ENCODE measurements around the gene LRP2. TPM values are rescaled to one million over a fixed set of nuclear protein-coding genes. Genes with fewer than 3 reads are reported as not detected.

Gene LRP2
- total and polyA plus RNA-seq, 5 donors = 0.16 to 0.66 (median 0.33) TPM

GRCh38 chr2:169165791-169166190, 196.5 kb downstream of the LRP2 start:
- DNase-seq (no peak), ATAC-seq (no peak)
- Histone ChIP-seq H3K4me1 (ENCODE audit: control insufficient read depth, insufficient read depth, low read length) (no peaks in the 10 kb centered on the region), H3K27ac (ENCODE audit: low read length) (no peak overlapping the region), H3K9me3 (ENCODE audit: control insufficient read depth, low read length) (no peaks in the 10 kb centered on the region), H3K4me3 (ENCODE audit: low read length) (no peak overlapping the region), H3K27me3 (ENCODE audit: control insufficient read depth, insufficient read depth) (no peaks in the 10 kb centered on the region)
- intact Hi-C loops (cut with DNase I) = no loop called here
- WGBS = 92% methylated on average over 3 of the region's 3 CpGs

GRCh38 chr2:169164311-169164710, 198.0 kb downstream of the LRP2 start:
- intact Hi-C loops (cut with DNase I) = no loop called here
- Histone ChIP-seq H3K27me3 (ENCODE audit: control insufficient read depth, insufficient read depth) (no peaks in the 10 kb centered on the region), H3K4me3 (ENCODE audit: low read length) (no peak overlapping the region), H3K27ac (ENCODE audit: low read length) (no peak overlapping the region), H3K4me1 (ENCODE audit: control insufficient read depth, insufficient read depth, low read length) (no peaks in the 10 kb centered on the region), H3K9me3 (ENCODE audit: control insufficient read depth, low read length) (no peaks in the 10 kb centered on the region)
- DNase-seq = no peak
- WGBS = 40% methylated on average over 2 of the region's 2 CpGs
- no peak for ATAC-seq

GRCh38 chr2:169162613-169163012, 199.7 kb downstream of the LRP2 start:
- intact Hi-C loops (cut with DNase I) = no loop called here
- ATAC-seq (peak in 1 of 2 donors; percentile 31), DNase-seq (no peak)
- no peak overlapping the region for H3K4me3 ChIP-seq (ENCODE audit: low read length)
- no peak overlapping the region for H3K27ac ChIP-seq (ENCODE audit: low read length)
- 66% methylated on average over 4 of the region's 4 CpGs for WGBS
- no peaks in the 10 kb centered on the region for H3K9me3 ChIP-seq (ENCODE audit: control insufficient read depth, low read length)
- H3K27me3 ChIP-seq (ENCODE audit: control insufficient read depth, insufficient read depth) = no peaks in the 10 kb centered on the region
- H3K4me1 ChIP-seq (ENCODE audit: control insufficient read depth, insufficient read depth, low read length) = no peaks in the 10 kb centered on the region

- ATAC-seq = no peak
- Histone ChIP-seq H3K9me3 (ENCODE audit: control insufficient read depth, low read length) (no peaks in the 10 kb centered on the region), H3K4me3 (ENCODE audit: low read length) (no peak overlapping the region), H3K27me3 (ENCODE audit: control insufficient read depth, insufficient read depth) (no peaks in the 10 kb centered on the region), H3K27ac (ENCODE audit: low read length) (no peak overlapping the region), H3K4me1 (ENCODE audit: control insufficient read depth, insufficient read depth, low read length) (no peaks in the 10 kb centered on the region)
- no peak for DNase-seq
- intact Hi-C loops (cut with DNase I) = no loop called here
- WGBS = 86% methylated on average over 2 of the region's 2 CpGs
Observed at GRCh38 chr2:169160926-169161481, 201.3 kb downstream of the LRP2 start.

- Histone ChIP-seq H3K27me3 (ENCODE audit: control insufficient read depth, insufficient read depth) (no peaks in the 10 kb centered on the region), H3K4me3 (ENCODE audit: low read length) (no peak overlapping the region), H3K4me1 (ENCODE audit: control insufficient read depth, insufficient read depth, low read length) (no peaks in the 10 kb centered on the region), H3K9me3 (ENCODE audit: control insufficient read depth, low read length) (no peaks in the 10 kb centered on the region), H3K27ac (ENCODE audit: low read length) (no peak overlapping the region)
- 63% methylated on average over 2 of the region's 2 CpGs for WGBS
- intact Hi-C loops (cut with DNase I) = no loop called here
- DNase-seq (no peak), ATAC-seq (no peak)
Observed at GRCh38 chr2:169159686-169160085, 202.6 kb downstream of the LRP2 start.

- intact Hi-C loops (cut with DNase I) = no loop called here
- Histone ChIP-seq H3K4me3 (ENCODE audit: low read length) (no peak overlapping the region), H3K4me1 (ENCODE audit: control insufficient read depth, insufficient read depth, low read length) (no peaks in the 10 kb centered on the region), H3K27ac (ENCODE audit: low read length) (no peak overlapping the region), H3K27me3 (ENCODE audit: control insufficient read depth, insufficient read depth) (no peaks in the 10 kb centered on the region), H3K9me3 (ENCODE audit: control insufficient read depth, low read length) (no peaks in the 10 kb centered on the region)
- 59% methylated on average over 1 of the region's 1 CpG for WGBS
- ATAC-seq = no peak
- no peak for DNase-seq
Observed at GRCh38 chr2:169158874-169159273, 203.5 kb downstream of the LRP2 start.

- DNase-seq (no peak), ATAC-seq (no peak)
- H3K9me3 ChIP-seq (ENCODE audit: control insufficient read depth, low read length) = no peaks in the 10 kb centered on the region
- no peak overlapping the region for H3K4me3 ChIP-seq (ENCODE audit: low read length)
- H3K27ac ChIP-seq (ENCODE audit: low read length) = no peak overlapping the region
- intact Hi-C loops (cut with DNase I) = loop anchor here in 3 of 4 donors (10.0 kb wide), 2 partner anchors 181 to 191 kb away; no protein-coding TSS in a partner anchor
- H3K4me1 ChIP-seq (ENCODE audit: control insufficient read depth, insufficient read depth, low read length) = no peaks in the 10 kb centered on the region
- no peaks in the 10 kb centered on the region for H3K27me3 ChIP-seq (ENCODE audit: control insufficient read depth, insufficient read depth)
- 83% methylated on average over 2 of the region's 2 CpGs for WGBS
Observed at GRCh38 chr2:169146220-169146619, 216.1 kb downstream of the LRP2 start.

GRCh38 chr2:169143998-169144397, 218.3 kb downstream of the LRP2 start:
- Histone ChIP-seq H3K9me3 (ENCODE audit: control insufficient read depth, low read length) (no peaks in the 10 kb centered on the region), H3K27ac (ENCODE audit: low read length) (no peak overlapping the region), H3K4me1 (ENCODE audit: control insufficient read depth, insufficient read depth, low read length) (no peaks in the 10 kb centered on the region), H3K27me3 (ENCODE audit: control insufficient read depth, insufficient read depth) (no peaks in the 10 kb centered on the region), H3K4me3 (ENCODE audit: low read length) (no peak overlapping the region)
- ATAC-seq (no peak), DNase-seq (no peak)
- intact Hi-C loops (cut with DNase I) = loop anchor here (5.0 to 10.0 kb wide), 3 partner anchors 179 to 189 kb away; no protein-coding TSS in a partner anchor
- 61% methylated on average over 3 of the region's 3 CpGs for WGBS

GRCh38 chr2:169141713-169142352, 220.5 kb downstream of the LRP2 start:
- DNase-seq = peak in 1 of 3 donors; percentile 25
- 35% methylated on average over 10 of the region's 10 CpGs for WGBS
- intact Hi-C loops (cut with DNase I) = loop anchor here (5.0 to 10.0 kb wide), 3 partner anchors 177 to 187 kb away; no protein-coding TSS in a partner anchor

GRCh38 chr2:169139993-169140767, 222.2 kb downstream of the LRP2 start:
- H3K27me3 ChIP-seq (ENCODE audit: control insufficient read depth, insufficient read depth) = no peaks in the 10 kb centered on the region
- no peak overlapping the region for H3K27ac ChIP-seq (ENCODE audit: low read length)
- WGBS = 62% methylated on average over 8 of the region's 8 CpGs
- DNase-seq (no peak), ATAC-seq (no peak)
- no peak overlapping the region for H3K4me3 ChIP-seq (ENCODE audit: low read length)
- intact Hi-C loops (cut with DNase I) = loop anchor here (5.0 to 10.0 kb wide), 3 partner anchors 175 to 185 kb away; no protein-coding TSS in a partner anchor
- no peaks in the 10 kb centered on the region for H3K9me3 ChIP-seq (ENCODE audit: control insufficient read depth, low read length)
- no peaks in the 10 kb centered on the region for H3K4me1 ChIP-seq (ENCODE audit: control insufficient read depth, insufficient read depth, low read length)

More at GRCh38 chr2:169141713-169142352, 220.5 kb downstream of the LRP2 start:
- Histone ChIP-seq H3K4me3 (ENCODE audit: low read length) (no peak overlapping the region), H3K4me1 (ENCODE audit: control insufficient read depth, insufficient read depth, low read length) (no peaks in the 10 kb centered on the region), H3K27me3 (ENCODE audit: control insufficient read depth, insufficient read depth) (no peaks in the 10 kb centered on the region), H3K9me3 (ENCODE audit: control insufficient read depth, low read length) (no peaks in the 10 kb centered on the region), H3K27ac (ENCODE audit: low read length) (no peak overlapping the region)
- ATAC-seq = peak; percentile 51 to 66

GRCh38 chr2:169139145-169139544, 223.2 kb downstream of the LRP2 start:
- no peak for DNase-seq
- 54% methylated on average over 7 of the region's 7 CpGs for WGBS
- H3K27me3 ChIP-seq (ENCODE audit: control insufficient read depth, insufficient read depth) = no peaks in the 10 kb centered on the region
- H3K4me3 ChIP-seq (ENCODE audit: low read length) = no peak overlapping the region
- H3K4me1 ChIP-seq (ENCODE audit: control insufficient read depth, insufficient read depth, low read length) = no peaks in the 10 kb centered on the region
- no peak for ATAC-seq
- no peaks in the 10 kb centered on the region for H3K9me3 ChIP-seq (ENCODE audit: control insufficient read depth, low read length)
- no peak overlapping the region for H3K27ac ChIP-seq (ENCODE audit: low read length)
- intact Hi-C loops (cut with DNase I) = no loop called here
